RPMI7951 (cell line): ENCODE measurements around the gene CHMP4A. TPM values are rescaled to one million over a fixed set of nuclear protein-coding genes. Genes with fewer than 3 reads are reported as not detected.

Experiments used
- DNase-seq: peaks from one replicate; pipeline ENCODE4 v3.0.0-alpha.2; 2012; ENCODE audit warnings: low read depth
- total RNA-seq: library from RNA; depleted of rRNA; stranded (reverse); fragments of >200 nt; shearing (Covaris generic); gene quantifications from 2 replicates; pipeline ENCODE4 v1.2.3, GENCODE V29; 2014

Gene CHMP4A
- total RNA-seq, 1 experiment from 2014 or later = 13.5 TPM

DNA sequence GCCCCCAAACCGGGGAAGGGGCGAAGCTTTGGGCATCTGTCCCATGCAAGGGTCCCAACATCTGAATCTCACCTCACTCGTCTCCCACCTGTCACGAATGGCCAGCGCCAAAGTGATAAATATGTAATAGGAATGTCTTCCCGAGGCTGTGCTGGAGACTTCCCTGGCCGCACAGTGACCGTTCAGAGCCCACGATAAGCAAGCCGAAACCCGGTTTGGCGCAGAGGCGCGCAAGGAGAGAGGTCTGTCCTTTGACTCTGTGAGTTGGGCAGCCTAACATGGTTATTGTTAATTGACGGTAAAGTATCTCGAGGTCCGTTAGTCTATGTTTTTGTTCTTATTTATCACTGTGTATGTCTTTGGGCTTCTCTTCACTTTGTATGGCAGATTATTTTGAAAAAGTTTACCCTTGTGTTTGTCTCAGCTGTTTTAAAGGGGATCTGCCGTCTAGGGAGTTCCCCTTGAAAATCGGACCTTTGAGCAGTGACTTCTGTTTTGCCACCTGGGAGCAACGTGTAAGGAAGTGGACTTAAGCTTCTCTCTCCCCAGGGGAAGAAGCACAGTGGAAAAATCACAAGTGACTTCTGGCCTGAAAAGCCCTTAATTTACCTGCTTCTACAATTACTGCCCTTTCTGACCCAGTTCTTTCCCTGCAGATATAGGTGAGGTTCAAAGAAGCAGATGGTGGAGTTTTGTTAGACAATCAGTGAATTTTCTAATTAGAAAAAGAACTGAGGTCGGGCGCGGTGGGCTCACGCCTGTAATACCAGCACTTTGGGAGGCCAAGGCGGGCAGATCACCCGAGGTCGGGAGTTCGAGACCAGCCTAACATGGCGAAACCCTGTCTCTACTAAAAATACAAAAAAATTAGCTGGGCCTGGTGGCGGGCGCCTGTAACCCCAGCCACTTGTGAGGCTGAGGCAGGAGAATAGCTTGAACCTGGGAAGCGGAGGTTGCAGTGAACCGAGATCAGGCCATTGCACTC is 16.9 kb downstream of the CHMP4A start:
- DNase-seq = no peak

DNA sequence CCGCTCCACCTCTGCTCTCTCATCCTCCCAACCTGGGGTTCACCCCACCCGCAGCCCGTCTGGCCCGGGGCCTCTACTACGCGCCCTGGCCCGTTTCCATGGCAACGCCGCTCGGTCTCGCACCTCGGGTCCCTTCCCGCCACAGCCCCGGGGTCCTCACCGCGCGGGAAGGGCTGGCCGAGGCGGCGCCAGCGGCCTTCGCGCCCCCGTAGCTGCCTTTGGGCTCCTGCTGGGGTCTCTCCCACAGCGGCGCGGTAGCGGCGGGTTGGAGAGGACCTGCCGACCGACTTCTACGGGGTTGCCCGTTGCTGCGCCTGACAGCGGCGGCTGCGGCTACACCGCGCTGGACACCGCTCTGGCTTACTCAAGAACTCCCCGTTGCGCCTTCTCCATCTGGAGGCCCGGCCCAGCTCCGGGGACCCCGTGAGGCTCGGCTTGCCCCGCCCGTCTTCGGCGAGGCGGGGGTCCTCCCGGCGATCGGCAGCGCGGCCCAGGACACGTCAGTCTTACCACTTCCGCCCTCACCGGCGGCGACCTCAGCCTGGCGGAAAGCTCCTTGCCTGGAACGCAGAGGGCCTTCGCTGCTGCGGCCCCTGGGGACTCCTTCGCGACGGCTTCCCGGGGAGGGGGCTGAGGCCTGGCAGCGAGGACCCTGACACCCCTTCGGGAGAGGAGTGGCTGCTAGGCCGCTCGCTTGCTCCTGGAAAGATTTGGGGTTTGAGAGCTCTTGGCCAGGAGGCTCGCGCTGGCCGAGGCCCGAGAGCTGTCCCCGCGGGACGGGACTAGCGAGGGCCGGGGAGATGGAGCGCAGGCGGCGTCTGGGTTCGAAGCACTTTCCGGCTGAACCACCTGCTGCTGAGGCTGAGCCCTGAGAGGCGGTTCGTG is 17.9 kb downstream of the CHMP4A start, which contains the start of gene TM9SF1:
TSS of gene TM9SF1 (minus strand) at position 256 of the 885 bp plus-strand sequence. CDS start 422 bp downstream, outside the sequence.
- peak; percentile 79 for DNase-seq

DNA sequence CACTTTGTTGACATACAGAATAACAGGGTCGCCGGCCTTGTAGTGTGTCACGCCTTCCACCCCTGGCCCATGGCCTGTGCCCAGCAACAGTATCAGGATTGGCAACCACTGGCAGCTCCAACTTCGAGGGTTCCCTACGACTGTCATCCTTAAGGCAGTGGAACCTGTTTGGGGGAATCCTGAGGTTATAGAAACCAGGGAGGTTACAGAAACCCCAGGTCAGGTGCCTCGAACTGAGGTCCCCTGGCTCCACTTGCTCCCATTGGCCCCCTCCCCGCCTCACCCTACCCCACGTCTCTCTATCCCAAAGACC is 18.5 kb downstream of the CHMP4A start:
- no peak for DNase-seq

DNA sequence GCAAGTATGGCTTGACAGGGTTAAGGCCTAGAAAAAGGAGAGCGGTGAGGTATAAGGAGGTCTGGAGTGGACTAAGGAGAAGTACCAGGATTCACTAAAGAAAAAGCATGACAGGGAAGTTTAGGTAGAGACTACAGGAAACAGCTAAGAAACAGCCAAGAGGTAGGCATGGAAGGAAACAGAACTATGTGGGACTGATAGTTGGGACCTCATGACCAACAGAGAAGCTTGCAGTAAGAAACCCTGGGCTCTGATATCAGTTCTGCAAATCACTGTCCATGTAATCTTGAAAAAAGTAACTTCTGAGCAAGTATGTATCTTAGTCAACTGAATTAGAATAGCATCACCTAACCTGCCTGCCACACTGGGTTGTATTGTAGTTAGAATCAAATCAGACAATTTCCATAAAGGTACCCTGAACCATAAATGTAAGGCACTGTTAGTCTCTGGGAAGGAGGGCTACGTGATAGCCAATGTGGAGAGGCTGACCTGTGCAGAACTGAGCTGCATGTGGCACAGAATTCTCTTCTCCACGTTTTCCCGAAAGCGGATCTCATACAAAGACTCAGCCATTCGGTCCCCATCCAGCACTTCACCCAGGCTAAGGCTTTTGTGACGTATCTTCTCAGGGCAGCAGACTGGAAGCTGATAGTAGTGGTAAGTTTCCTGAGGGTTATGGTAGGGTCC is 19.0 kb downstream of the CHMP4A start:
- DNase-seq = no peak

DNA sequence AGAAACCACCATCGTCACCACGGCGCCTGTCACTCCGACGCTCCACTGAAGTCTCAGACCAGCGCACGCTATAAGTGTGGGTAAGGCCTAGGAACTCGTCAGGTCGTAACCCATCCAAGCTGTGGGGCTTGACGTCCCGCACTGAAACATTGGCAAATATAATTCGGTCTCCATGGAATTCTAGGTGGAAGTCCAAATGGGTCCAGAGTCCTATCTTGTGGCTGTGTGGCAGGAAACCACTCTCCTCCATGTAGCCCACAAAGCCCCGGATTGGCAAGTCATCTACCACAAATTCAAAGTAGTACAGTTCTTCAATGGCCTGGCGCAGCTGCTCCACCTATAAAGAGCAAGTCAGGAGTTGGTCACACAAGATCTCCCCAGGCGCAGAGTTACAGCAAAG is 20.4 kb downstream of the CHMP4A start:
- no peak for DNase-seq

DNA sequence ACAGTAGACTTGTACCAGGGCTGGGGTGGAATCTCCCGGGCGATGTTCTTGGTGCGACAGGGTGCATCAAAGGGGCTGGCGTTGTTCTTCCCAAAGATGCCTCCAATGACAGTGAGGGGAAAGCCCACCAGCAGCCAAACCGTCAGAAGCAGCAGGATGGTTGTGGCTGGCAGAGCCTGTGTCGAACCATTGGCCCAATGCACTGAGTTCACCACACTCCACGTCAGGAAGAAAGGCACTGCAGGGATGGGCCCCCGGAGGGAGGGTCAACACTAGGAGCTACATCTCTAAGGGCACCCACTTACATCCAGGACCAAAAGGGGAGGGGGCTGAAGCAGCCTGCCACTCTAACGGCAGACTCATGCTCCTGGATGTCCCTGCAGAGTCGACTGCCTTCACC is 22.9 kb downstream of the CHMP4A start:
- DNase-seq = no peak

DNA sequence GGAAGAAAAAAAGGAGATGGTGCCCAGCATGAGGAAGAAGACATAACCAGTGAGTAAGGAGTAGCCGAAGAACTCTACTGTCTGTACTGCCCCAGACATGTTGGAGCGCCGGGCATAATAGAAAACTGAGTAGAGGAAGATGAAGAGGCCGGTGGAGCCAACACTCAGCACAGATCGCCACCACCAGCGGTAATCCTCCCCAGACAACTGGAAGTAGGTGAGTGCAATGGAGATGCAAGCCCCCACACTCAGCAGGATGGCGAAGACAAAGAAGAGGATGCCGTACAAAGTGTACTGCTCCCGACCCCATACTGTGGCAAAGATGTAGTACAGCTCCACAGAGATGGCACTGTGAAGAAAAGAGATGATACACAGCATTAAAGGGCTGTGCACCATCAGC is 23.8 kb downstream of the CHMP4A start:
- no peak for DNase-seq

DNA sequence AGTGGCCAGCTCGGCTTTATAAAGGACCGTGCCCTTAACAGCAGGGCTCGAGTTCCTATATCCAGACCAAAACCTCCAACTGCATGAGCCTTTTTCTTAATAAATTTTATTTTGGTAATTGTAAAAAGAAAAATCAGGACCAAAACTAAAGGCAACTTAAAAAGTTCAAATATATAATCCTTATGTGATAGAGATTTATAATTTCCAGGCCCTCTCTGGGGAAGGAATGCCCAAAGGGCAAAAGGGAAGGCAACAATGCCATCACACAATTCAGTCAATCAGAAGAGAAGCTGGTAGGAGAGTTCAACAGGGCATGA is 24.3 kb downstream of the CHMP4A start:
- no peak for DNase-seq

DNA sequence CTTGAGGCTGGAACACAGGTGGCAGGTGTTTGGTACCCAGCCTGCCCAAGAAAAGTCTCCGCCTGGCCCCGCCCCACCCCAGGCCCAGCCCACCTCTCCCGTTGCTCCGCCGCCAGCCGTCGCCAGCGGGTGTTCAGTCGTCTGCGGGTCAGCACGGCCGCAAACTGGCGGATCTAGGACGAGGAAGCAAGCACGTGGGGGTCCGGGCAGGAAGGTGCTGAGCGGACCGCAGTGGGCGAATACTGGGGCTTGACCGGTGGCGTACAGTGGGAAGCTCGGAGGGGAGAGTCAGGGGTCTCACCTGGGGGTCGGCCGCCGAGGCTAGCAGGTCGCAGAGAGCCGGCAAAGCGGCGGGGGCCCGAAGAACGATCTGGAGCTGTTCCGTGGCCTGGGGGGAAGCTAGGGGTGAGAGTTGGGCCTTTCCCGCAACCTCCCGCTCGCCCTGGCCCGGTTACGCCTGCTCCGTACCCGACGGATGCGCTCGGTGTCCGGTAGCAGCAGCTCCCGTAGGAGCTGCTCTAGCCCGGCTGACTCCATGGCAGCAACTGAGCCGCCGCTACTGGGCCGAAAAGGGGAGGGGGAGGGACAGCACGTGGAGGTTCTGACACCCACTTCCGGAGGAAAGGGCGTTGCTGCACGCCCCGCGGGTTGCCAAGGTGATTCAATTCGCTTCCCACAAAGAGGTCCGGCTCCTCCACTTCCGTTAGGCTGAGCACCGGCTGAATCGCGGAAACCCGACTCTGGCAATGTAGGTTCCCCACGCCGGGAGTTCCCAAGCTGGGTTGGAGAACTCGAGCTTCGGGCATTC is 24.8 kb downstream of the CHMP4A start, which contains the start of gene IPO4:
TSS of gene IPO4 (minus strand) at position 566 of the 808 bp plus-strand sequence. CDS start at position 537, 29 bp downstream.
- peak; percentile 96 for DNase-seq

DNA sequence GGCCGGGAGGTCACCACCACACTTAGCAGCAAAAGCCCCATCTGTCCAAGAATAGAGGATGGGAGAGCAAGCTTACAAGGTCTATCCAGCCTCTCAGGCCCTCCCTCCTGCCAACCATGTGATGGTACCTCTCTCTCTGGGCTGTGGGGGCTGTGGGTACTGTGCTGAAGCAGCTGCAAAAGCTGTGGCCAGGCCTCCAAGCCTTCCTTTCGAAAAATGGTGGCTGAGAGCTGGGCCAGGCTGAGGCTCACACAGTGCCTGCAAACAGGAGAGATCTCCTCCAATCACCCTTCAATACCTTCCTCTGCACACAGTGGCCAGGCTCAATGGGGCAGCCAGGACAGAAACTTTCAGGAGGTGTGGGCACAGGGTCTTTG is 25.8 kb downstream of the CHMP4A start:
- no peak for DNase-seq

DNA sequence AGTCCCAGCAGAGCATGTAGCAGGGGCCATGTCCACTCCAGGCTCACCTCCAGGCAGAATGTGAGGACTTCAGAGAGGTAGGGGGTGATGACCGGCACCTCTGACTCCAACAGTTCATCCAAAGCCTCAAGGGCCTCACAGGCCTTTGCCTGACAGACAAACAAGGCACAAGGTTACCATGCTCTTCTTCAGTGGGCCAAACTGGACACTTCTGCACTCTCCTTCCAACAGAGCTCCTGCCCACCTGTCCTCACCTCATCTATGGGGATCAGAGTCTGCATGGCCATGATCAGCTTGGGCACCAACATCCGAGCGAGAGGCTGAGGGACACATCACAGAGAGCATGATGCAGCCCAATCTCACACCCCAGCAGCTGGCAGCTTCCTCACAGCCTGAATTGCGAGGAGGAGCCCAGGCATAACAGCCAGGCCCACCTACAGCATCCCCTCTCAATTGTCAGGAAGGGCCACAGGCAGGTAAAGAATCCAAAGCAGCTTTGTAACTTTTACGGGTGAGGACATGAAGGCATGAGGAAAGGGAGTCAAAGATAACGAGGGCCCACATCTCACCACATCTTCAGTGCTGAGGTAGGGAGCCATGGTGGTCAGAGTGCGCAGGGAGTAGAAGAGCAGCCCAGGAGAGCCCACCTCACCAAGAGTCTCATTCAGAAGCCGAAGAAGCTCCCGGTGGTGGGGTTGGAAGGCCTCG is 26.3 kb downstream of the CHMP4A start:
- DNase-seq = no peak

DNA sequence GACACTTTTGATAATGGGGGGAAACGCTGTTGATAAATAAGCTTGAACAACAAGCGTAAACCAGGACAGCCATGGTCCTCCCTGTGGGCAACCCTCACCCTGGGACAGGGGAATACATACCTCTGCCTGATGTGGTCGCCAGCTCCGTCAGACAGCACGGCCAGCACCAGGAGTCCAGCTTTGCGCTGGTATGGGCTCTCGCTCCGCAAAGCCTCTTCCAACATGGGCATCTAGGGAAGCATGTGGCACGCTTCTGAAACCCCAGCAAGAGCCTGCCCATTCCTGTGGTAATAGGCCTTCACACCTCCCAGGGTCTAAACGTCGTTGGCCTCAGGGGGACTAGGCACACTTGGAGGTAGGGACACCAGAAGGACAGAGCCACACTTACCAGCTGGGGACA is 27.5 kb downstream of the CHMP4A start:
- no peak for DNase-seq

DNA sequence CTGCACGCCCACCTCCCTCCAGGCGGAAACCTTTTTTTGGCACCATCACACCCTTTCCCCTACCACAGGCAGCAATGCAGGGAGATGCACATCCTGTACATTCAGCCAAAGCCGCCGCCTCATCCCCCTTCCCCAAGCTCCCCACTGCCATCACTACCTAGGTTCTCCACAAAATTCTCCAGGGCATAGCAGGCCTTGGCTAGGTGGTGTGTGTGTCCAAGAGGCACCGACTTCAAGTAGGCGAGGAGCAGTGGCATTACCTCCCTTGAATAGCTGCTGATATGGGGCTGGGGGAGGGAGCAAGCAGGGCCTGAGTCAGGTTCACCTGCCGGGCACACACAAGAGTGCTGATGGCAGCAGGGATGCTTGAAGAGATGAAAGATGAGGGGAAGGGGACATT is 28.3 kb downstream of the CHMP4A start:
- no peak for DNase-seq

DNA sequence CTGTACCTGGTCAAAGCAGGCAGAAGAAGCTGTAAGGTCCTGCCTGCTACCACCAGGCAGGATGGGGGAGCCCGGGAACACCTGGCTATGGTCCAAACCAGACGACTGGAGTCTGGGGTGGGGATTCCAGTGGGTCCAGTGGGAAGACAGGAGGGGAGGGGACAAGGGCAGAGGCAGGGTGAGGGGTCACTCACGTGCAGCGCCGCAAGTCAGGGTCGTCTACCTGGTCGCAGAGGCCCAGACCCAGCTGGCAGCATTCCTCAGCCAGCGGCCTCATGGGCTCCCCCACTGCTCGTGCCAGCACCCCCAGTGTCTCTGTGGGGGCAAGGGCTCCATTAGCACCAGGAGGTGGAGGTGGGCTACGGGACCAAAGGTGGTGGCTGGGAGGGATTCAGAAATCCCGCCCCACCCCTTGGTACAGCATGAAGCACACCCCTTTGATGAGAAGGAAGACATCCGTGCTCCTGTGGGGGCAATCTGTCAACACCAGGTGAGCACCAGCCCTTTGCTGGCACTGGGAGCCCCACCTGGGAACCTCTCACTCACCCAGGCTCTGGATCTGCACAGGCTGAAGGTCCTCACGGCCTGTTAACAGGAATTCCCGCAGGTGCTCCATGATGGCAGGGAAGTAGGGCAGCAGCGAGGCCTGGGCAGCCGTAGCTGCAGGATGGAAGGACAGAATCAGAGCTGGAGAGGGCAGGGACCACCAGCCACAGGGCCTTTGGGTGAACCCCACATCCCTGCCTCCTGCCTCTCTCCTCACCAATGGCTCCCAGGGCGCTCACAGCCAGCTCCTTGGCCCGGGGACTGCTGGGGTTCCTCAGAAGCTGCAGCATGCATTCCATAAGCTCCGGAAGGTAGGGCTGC is 29.0 kb downstream of the CHMP4A start:
- no peak for DNase-seq

DNA sequence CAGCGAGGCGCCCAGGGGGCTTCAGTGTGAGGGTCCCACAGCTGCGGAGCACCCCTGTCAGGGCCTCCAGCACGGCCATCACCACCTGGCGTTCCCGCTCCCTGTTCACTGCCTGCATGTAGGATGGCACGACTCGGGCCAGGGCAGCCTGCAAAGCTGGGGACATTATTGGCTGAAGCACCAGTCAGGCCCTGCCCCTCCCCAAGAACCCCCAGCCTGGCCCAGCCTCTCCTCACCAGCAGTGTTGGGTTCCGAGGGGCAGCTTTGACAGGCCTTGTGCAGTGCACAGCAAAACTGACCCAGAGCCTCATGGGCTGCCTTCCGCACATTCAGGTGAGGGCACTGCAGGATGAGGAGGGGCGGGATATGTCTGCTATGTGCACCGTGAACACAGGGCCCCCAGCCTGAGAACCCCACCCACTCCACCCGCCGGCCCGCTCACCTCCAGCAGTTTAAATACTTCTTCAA is 30.2 kb downstream of the CHMP4A start:
- DNase-seq = no peak

DNA sequence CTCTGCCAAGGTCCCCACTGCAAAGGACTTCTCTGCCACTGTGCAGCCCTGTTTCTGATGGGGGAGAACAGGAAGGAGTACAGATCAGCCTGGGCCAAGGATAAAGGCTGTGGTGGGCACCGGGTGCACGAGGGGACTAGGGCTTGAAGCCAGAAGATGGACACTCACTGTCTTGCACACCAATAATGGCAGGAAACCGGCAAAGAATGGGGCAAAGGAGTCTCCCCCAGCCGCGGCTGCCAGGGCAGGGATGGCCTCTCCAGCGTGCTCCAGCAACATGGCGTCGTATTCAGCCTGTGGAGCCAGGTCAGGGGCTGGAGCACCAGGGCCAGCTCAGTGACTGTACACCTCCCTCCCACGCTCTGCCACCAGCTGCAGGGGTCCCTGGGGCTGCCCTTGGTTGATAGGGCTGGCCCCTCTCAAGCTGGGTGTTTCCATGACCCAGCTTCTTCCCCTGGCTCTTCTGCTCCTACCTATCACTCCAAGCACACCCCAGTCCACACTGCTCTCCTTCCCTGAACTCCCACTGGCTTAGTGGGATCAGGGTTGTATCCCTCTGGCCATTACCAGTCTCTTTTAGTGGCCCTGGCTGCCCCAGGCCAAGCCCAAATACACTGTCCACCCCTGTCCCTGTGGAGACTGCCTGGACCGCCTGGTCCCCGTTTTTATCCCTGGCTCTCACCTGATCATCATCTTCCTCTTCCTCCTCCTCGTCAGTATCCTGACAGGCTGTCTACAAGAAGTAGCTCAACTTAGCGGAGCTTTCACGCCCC is 31.0 kb downstream of the CHMP4A start:
- no peak for DNase-seq

DNA sequence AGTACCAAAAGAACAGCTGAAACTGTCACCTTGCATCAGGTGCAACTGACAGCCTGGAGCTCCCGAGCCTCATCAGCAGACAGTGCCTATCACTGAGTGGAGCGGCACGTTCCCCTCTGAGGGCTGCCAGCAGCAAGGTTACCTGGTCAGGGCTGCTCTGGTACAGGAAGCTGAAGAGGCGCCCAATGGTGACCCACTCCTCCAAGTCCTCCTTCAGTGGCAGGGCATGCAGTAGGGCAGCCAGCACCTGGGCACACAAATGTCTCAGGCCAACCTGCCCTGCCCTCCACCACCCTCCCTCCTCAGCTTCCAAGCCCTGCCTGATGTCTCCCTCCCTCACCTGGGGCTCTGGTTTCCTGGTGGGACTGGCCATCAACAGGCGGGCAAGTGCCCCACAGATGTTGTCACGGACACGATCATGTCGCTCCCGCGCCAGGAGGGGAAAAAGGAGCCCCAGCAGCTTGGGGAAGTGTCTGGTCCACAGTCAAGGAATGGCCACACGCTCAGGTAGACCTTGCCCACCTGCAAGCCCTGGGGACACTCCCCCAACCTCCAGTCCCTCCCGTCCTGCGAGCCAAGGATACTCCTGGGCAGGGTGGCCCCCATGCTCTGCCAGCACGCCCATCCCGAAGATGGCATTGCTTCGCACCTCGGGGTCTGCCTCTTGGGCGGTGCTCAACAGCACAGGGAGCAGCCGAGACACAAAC is 31.8 kb downstream of the CHMP4A start:
- DNase-seq = no peak
